Lung (tissue), 12 donors: ENCODE measurements around the gene KCNJ11. TPM values are rescaled to one million over a fixed set of nuclear protein-coding genes. Genes with fewer than 3 reads are reported as not detected.
A peak's percentile ranks its signal among the peaks of the same experiment; 100 is the strongest.

ENCODE experiments used
- ATAC-seq: fragments of 200-7000 bp; cut with Tn5 transposase; one replicate; pipeline ENCODE4 v1.9.1; 2020; ENCODE audit warnings: moderate number of reproducible peaks; ENCODE audit not compliant: insufficient read depth, low FRiP score
- DNase-seq, 3 donors: peaks; one replicate each; pipeline ENCODE4 v3.0.0-alpha.2; 2013 to 2017
- H3K27ac ChIP-seq, 2 donors: one replicate each; pipeline ENCODE4 v1.5.1; 2013; ENCODE audit warnings: mild to moderate bottlenecking in 2 of 2, moderate library complexity in 2 of 2, control low read depth in 1 of 2, inconsistent platforms in 1 of 2, low read depth in 1 of 2, low read length in 1 of 2
- H3K27me3 ChIP-seq, 3 donors: one replicate each; pipeline ENCODE4 v1.5.1; 2013; ENCODE audit warnings: low read length in 2 of 3; ENCODE audit not compliant: control insufficient read depth in 3 of 3, insufficient read depth in 3 of 3
- H3K36me3 ChIP-seq, 4 donors: one replicate each; pipeline ENCODE4 v1.5.1; 2013; ENCODE audit warnings: low read length in 4 of 4, mild to moderate bottlenecking in 1 of 4, moderate library complexity in 1 of 4; ENCODE audit not compliant: control insufficient read depth in 4 of 4, insufficient read depth in 4 of 4
- H3K4me1 ChIP-seq, 5 donors: one replicate each; pipeline ENCODE4 v1.5.1; 2013; ENCODE audit warnings: low read length in 5 of 5, mild to moderate bottlenecking in 2 of 5, moderate library complexity in 1 of 5; ENCODE audit not compliant: control insufficient read depth in 5 of 5, insufficient read depth in 5 of 5
- H3K4me3 ChIP-seq: one replicate; pipeline ENCODE4 v1.5.1; 2013; ENCODE audit warnings: mild to moderate bottlenecking, control low read depth, moderate library complexity
- H3K9ac ChIP-seq, 2 donors: one replicate each; pipeline ENCODE4 v1.5.1; 2013; ENCODE audit warnings: low read length in 2 of 2, control low read depth in 1 of 2; ENCODE audit not compliant: insufficient read depth in 1 of 2
- H3K9me3 ChIP-seq, 4 donors: one replicate each; pipeline ENCODE4 v1.5.1; 2013; ENCODE audit warnings: low read length in 3 of 4, mild to moderate bottlenecking in 1 of 4, moderate library complexity in 1 of 4; ENCODE audit not compliant: control insufficient read depth in 4 of 4, insufficient read depth in 3 of 4
- WGBS, 2 donors: extraction: QIAGEN DNeasy Blood & Tissue Kit; methylation state at CpG; one replicate each; pipeline ENCODE4 v1.1.7; 2013; 5-methylcytosine and 5-hydroxymethylcytosine counted together
- polyA plus RNA-seq, 2 donors: library from polyadenylated mRNA; stranded (reverse); fragments of 200-250 nt; gene quantifications; one replicate each; pipeline ENCODE4 v1.2.1, GENCODE V29; 2013
- total RNA-seq, 2 donors: library from RNA; depleted of rRNA in 1 of 2; stranded (reverse); fragments of >200 nt in 1 of 2; gene quantifications; one replicate each; pipeline ENCODE4 v1.2.1, GENCODE V29; 2014 to 2021
- TF ChIP-seq, protein P1 (sequence below): IDR thresholded peaks from 2 replicates; pipeline ENCODE4 v1.5.1; 2012; ENCODE audit warnings: mild to moderate bottlenecking; ENCODE audit errors: control extremely low read depth, extremely low read depth
- donor health status: control.
- donor health status: control.
- donor health status: Bipolar disorder and iron deficiency.
- donor health status: healthy.
- donor health status: DM: yes; HTN: yes; CAD: no.

Gene KCNJ11
- total and polyA plus RNA-seq, 4 donors: 2.3 to 4.5 (median 2.8) TPM

DNA sequence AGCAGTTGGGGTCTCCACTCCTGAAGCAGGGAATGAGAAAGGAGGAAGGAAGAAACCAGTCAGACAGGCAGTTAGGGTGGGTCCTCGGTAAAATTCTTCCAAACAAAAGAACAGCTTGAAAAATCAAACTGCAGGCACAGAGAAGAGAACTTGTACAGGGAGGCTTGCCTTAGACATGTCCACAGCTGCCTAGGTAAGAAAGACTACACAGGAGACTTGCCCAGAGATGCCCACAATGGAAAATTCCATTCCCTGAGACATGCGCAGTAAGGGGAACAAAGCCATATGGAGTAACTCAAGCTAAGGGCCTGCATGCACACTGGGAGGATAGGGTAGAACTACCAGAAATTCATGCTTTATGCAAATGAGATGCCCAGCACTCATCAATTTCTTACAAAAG lies 9.8 kb downstream of the KCNJ11 start:
- TF ChIP-seq, protein P1, sequence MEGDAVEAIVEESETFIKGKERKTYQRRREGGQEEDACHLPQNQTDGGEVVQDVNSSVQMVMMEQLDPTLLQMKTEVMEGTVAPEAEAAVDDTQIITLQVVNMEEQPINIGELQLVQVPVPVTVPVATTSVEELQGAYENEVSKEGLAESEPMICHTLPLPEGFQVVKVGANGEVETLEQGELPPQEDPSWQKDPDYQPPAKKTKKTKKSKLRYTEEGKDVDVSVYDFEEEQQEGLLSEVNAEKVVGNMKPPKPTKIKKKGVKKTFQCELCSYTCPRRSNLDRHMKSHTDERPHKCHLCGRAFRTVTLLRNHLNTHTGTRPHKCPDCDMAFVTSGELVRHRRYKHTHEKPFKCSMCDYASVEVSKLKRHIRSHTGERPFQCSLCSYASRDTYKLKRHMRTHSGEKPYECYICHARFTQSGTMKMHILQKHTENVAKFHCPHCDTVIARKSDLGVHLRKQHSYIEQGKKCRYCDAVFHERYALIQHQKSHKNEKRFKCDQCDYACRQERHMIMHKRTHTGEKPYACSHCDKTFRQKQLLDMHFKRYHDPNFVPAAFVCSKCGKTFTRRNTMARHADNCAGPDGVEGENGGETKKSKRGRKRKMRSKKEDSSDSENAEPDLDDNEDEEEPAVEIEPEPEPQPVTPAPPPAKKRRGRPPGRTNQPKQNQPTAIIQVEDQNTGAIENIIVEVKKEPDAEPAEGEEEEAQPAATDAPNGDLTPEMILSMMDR: no peak
- WGBS, 2 donors: 72 to 81% methylated on average over 2 of the region's 2 CpGs

DNA sequence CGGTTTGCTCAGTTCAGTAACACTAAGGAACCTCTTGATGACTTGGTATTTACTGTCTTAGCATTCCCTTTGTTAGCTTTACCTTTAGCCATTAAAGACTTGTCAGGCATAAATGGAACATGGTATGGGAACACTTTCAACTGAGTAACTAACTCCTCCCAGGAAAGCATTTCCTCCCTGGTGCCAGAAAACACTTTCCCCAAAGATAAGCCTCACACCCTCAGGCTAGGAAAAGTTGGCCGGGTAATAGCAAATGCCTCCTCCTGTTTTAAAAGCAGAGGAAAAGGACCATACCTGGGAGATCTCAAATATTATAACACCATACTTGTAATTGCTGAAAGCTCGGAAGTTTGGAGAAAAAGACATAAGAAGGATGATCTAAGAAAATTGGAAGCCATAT lies 12.0 kb downstream of the KCNJ11 start:
- Histone ChIP-seq H3K27ac (no peak overlapping the region), H3K36me3 (peaks cover 0 to 13% (median 5%) of the 10 kb centered on the region in 4 donors), H3K4me3 (no peak overlapping the region), H3K27me3 (no peaks in the 10 kb centered on the region), H3K9ac (no peak overlapping the region), H3K9me3 (peaks cover 0 to 27% (median 20%) of the 10 kb centered on the region in 4 donors), H3K4me1 (no peaks in the 10 kb centered on the region)
- ATAC-seq: no peak
- DNase-seq: no peak
- TF ChIP-seq, protein P1: no peak
- WGBS, 2 donors: 77 to 88% methylated on average over 3 of the region's 3 CpGs

More for the DNA sequence above, 9.8 kb downstream of the KCNJ11 start:
- Histone ChIP-seq H3K36me3 (peaks cover 0 to 7% (median 0%) of the 10 kb centered on the region in 4 donors), H3K27me3 (no peaks in the 10 kb centered on the region), H3K9me3 (peaks cover 0 to 9% (median 3%) of the 10 kb centered on the region in 4 donors), H3K4me1 (no peaks in the 10 kb centered on the region), H3K4me3 (no peak overlapping the region), H3K9ac (no peak overlapping the region), H3K27ac (no peak overlapping the region)
- ATAC-seq: no peak
- no peak for DNase-seq

GRCh38 chr11:17375547-17375946 lies 12.9 kb downstream of the KCNJ11 start:
- WGBS, 2 donors: 86 to 89% methylated on average over 5 of the region's 5 CpGs
- H3K4me3 ChIP-seq: no peak overlapping the region
- TF ChIP-seq, protein P1: no peak
- H3K4me1 ChIP-seq: no peaks in the 10 kb centered on the region
- H3K27ac ChIP-seq: no peak overlapping the region
- H3K9me3 ChIP-seq: peaks cover 0 to 37% (median 24%) of the 10 kb centered on the region in 4 donors
- DNase-seq (no peak), ATAC-seq (no peak)
- H3K27me3 ChIP-seq: no peaks in the 10 kb centered on the region
- peaks cover 0 to 14% (median 6%) of the 10 kb centered on the region in 4 donors for H3K36me3 ChIP-seq
- no peak overlapping the region for H3K9ac ChIP-seq

DNA sequence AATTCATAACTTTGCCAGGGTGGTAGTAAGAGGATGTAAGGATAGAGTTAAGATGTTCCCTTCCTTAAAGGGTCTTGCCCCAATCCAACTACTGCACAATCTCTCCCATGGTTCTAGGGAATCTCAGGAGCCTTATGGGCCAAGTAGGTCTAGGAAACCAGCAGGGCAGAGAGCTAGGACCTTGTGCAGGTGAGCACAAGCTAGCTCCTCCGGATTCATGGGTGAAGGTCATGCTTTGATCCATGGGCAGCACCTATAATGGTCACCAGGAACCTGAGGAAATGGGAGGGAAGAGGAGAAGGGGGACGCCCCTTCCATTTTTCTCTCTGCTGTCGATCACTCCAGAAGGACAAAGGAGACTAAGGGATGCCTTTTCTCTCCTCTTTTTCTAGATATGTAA lies 16.8 kb downstream of the KCNJ11 start:
- Histone ChIP-seq H3K9me3 (peaks cover 2 to 53% (median 39%) of the 10 kb centered on the region in 4 donors), H3K36me3 (peaks cover 0 to 23% (median 11%) of the 10 kb centered on the region in 4 donors)
- WGBS, 2 donors: 52 to 66% methylated on average over 3 of the region's 3 CpGs

More for the DNA sequence above, 16.8 kb downstream of the KCNJ11 start:
- Histone ChIP-seq H3K4me3 (no peak overlapping the region), H3K27ac (no peak overlapping the region), H3K27me3 (no peaks in the 10 kb centered on the region), H3K4me1 (no peaks in the 10 kb centered on the region), H3K9ac (no peak overlapping the region)
- DNase-seq (peak in 1 of 3 donors; percentile 30), ATAC-seq (no peak)
- TF ChIP-seq, protein P1: no peak
